Measurements from ENCODE around the gene TTC28.

TTC28 gene

GRCh38 chr22:28398355-28398754 lies 281.3 kb downstream of the TTC28 start:
- Histone ChIP-seq H3K27me3 (replicated peaks; ENCODE audit: control insufficient read depth, insufficient read depth, low read length) (no peaks in the 10 kb centered on the region), H3K4me3 (ENCODE audit: low read length) (no peak overlapping the region), H3K4me1 (ENCODE audit: control insufficient read depth, insufficient read depth, low read length) (peaks cover 45% of the 10 kb centered on the region), H3K9me3 (ENCODE audit: control insufficient read depth, low read length) (no peaks in the 10 kb centered on the region), H3K36me3 (ENCODE audit: control insufficient read depth, insufficient read depth, low read length, severe bottlenecking) (no peaks in the 10 kb centered on the region), H3K9ac (ENCODE audit: low read length) (no peak overlapping the region)
- no peak for DNase-seq (ENCODE audit: low read depth)

- Histone ChIP-seq H3K4me1 (ENCODE audit: control insufficient read depth, insufficient read depth, low read length) (peaks cover 45% of the 10 kb centered on the region), H3K36me3 (ENCODE audit: control insufficient read depth, insufficient read depth, low read length, severe bottlenecking) (no peaks in the 10 kb centered on the region), H3K27me3 (replicated peaks; ENCODE audit: control insufficient read depth, insufficient read depth, low read length) (no peaks in the 10 kb centered on the region), H3K9me3 (ENCODE audit: control insufficient read depth, low read length) (no peaks in the 10 kb centered on the region), H3K9ac (ENCODE audit: low read length) (no peak overlapping the region), H3K4me3 (ENCODE audit: low read length) (no peak overlapping the region)
- DNase-seq (ENCODE audit: low read depth) = peak; percentile 43
These were observed 282.3 kb downstream of the TTC28 start for GRCh38 chr22:28397306-28397705.

- no peaks in the 10 kb centered on the region for H3K9me3 ChIP-seq (ENCODE audit: control insufficient read depth, low read length)
- H3K27me3 ChIP-seq (replicated peaks; ENCODE audit: control insufficient read depth, insufficient read depth, low read length) = no peaks in the 10 kb centered on the region
- DNase-seq (ENCODE audit: low read depth) = peak; percentile 55
- H3K4me1 ChIP-seq (ENCODE audit: control insufficient read depth, insufficient read depth, low read length) = peaks cover 45% of the 10 kb centered on the region
- no peaks in the 10 kb centered on the region for H3K36me3 ChIP-seq (ENCODE audit: control insufficient read depth, insufficient read depth, low read length, severe bottlenecking)
- H3K9ac ChIP-seq (ENCODE audit: low read length) = peak overlapping the region; percentile 21
- no peak overlapping the region for H3K4me3 ChIP-seq (ENCODE audit: low read length)
These were observed 283.5 kb downstream of the TTC28 start for GRCh38 chr22:28395920-28396753.

GRCh38 chr22:28395520-28395919 lies 284.1 kb downstream of the TTC28 start:
- Histone ChIP-seq H3K9me3 (ENCODE audit: control insufficient read depth, low read length) (no peaks in the 10 kb centered on the region), H3K36me3 (ENCODE audit: control insufficient read depth, insufficient read depth, low read length, severe bottlenecking) (no peaks in the 10 kb centered on the region), H3K4me3 (ENCODE audit: low read length) (no peak overlapping the region), H3K9ac (ENCODE audit: low read length) (peak overlapping the region; percentile 21), H3K27me3 (replicated peaks; ENCODE audit: control insufficient read depth, insufficient read depth, low read length) (no peaks in the 10 kb centered on the region), H3K4me1 (ENCODE audit: control insufficient read depth, insufficient read depth, low read length) (peaks cover 45% of the 10 kb centered on the region)
- DNase-seq (ENCODE audit: low read depth) = no peak

- Histone ChIP-seq H3K4me3 (ENCODE audit: low read length) (no peak overlapping the region), H3K27me3 (replicated peaks; ENCODE audit: control insufficient read depth, insufficient read depth, low read length) (no peaks in the 10 kb centered on the region), H3K9ac (ENCODE audit: low read length) (no peak overlapping the region), H3K9me3 (ENCODE audit: control insufficient read depth, low read length) (no peaks in the 10 kb centered on the region), H3K36me3 (ENCODE audit: control insufficient read depth, insufficient read depth, low read length, severe bottlenecking) (no peaks in the 10 kb centered on the region), H3K4me1 (ENCODE audit: control insufficient read depth, insufficient read depth, low read length) (peaks cover 45% of the 10 kb centered on the region)
- DNase-seq (ENCODE audit: low read depth) = no peak
These were observed 285.0 kb downstream of the TTC28 start for GRCh38 chr22:28394513-28395110.

- peak; percentile 58 for DNase-seq (ENCODE audit: low read depth)
- Histone ChIP-seq H3K4me1 (ENCODE audit: control insufficient read depth, insufficient read depth, low read length) (peaks cover 43% of the 10 kb centered on the region), H3K9me3 (ENCODE audit: control insufficient read depth, low read length) (no peaks in the 10 kb centered on the region), H3K4me3 (ENCODE audit: low read length) (peak overlapping the region; percentile 13), H3K36me3 (ENCODE audit: control insufficient read depth, insufficient read depth, low read length, severe bottlenecking) (no peaks in the 10 kb centered on the region), H3K9ac (ENCODE audit: low read length) (no peak overlapping the region), H3K27me3 (replicated peaks; ENCODE audit: control insufficient read depth, insufficient read depth, low read length) (no peaks in the 10 kb centered on the region)
These were observed 298.0 kb downstream of the TTC28 start for GRCh38 chr22:28381429-28382167.

GRCh38 chr22:28379951-28380350 lies 299.7 kb downstream of the TTC28 start:
- Histone ChIP-seq H3K9ac (ENCODE audit: low read length) (peak overlapping the region; percentile 6), H3K4me1 (ENCODE audit: control insufficient read depth, insufficient read depth, low read length) (peaks cover 58% of the 10 kb centered on the region), H3K4me3 (ENCODE audit: low read length) (peak overlapping the region; percentile 54), H3K36me3 (ENCODE audit: control insufficient read depth, insufficient read depth, low read length, severe bottlenecking) (no peaks in the 10 kb centered on the region), H3K9me3 (ENCODE audit: control insufficient read depth, low read length) (no peaks in the 10 kb centered on the region), H3K27me3 (replicated peaks; ENCODE audit: control insufficient read depth, insufficient read depth, low read length) (no peaks in the 10 kb centered on the region)
- no peak for DNase-seq (ENCODE audit: low read depth)

GRCh38 chr22:28379075-28379779 lies 300.4 kb downstream of the TTC28 start:
- Histone ChIP-seq H3K9ac (ENCODE audit: low read length) (peak overlapping the region; percentile 6), H3K4me3 (ENCODE audit: low read length) (peak overlapping the region; percentile 54), H3K27me3 (replicated peaks; ENCODE audit: control insufficient read depth, insufficient read depth, low read length) (no peaks in the 10 kb centered on the region), H3K9me3 (ENCODE audit: control insufficient read depth, low read length) (no peaks in the 10 kb centered on the region), H3K36me3 (ENCODE audit: control insufficient read depth, insufficient read depth, low read length, severe bottlenecking) (no peaks in the 10 kb centered on the region), H3K4me1 (ENCODE audit: control insufficient read depth, insufficient read depth, low read length) (peaks cover 58% of the 10 kb centered on the region)
- peak; percentile 46 for DNase-seq (ENCODE audit: low read depth)

GRCh38 chr22:28375761-28376534 lies 303.7 kb downstream of the TTC28 start:
- peak; percentile 70 for DNase-seq (ENCODE audit: low read depth)
- H3K27me3 ChIP-seq (replicated peaks; ENCODE audit: control insufficient read depth, insufficient read depth, low read length) = no peaks in the 10 kb centered on the region
- peaks cover 53% of the 10 kb centered on the region for H3K4me1 ChIP-seq (ENCODE audit: control insufficient read depth, insufficient read depth, low read length)
- H3K9ac ChIP-seq (ENCODE audit: low read length) = no peak overlapping the region
- H3K9me3 ChIP-seq (ENCODE audit: control insufficient read depth, low read length) = no peaks in the 10 kb centered on the region
- H3K4me3 ChIP-seq (ENCODE audit: low read length) = peak overlapping the region; percentile 23
- H3K36me3 ChIP-seq (ENCODE audit: control insufficient read depth, insufficient read depth, low read length, severe bottlenecking) = no peaks in the 10 kb centered on the region

- no peaks in the 10 kb centered on the region for H3K36me3 ChIP-seq (ENCODE audit: control insufficient read depth, insufficient read depth, low read length, severe bottlenecking)
- no peaks in the 10 kb centered on the region for H3K27me3 ChIP-seq (replicated peaks; ENCODE audit: control insufficient read depth, insufficient read depth, low read length)
- H3K4me1 ChIP-seq (ENCODE audit: control insufficient read depth, insufficient read depth, low read length) = peaks cover 35% of the 10 kb centered on the region
- DNase-seq (ENCODE audit: low read depth) = peak; percentile 46
- no peak overlapping the region for H3K4me3 ChIP-seq (ENCODE audit: low read length)
- peaks cover 4% of the 10 kb centered on the region for H3K9me3 ChIP-seq (ENCODE audit: control insufficient read depth, low read length)
- no peak overlapping the region for H3K9ac ChIP-seq (ENCODE audit: low read length)
These were observed 305.8 kb downstream of the TTC28 start for GRCh38 chr22:28373831-28374230.
